HG03575 (cell line): Measurements from ENCODE around the gene LY6G6C.
"Not testable (repeated sequence)": the region's sequence is repeated elsewhere in the genome, so short reads cannot be mapped to it uniquely, and the experiment has no call there.

Source experiments
- ATAC-seq: cut with Tn5 transposase; IDR thresholded peaks from one replicate; pipeline ENCODE4 v1.9.1; 2021; ENCODE audit not compliant: unreplicated experiment, insufficient number of reproducible peaks, low FRiP score; ENCODE audit errors: extremely low read depth

The LY6G6C gene

GRCh38 chr6:31712296-31712695, 9.2 kb downstream of the LY6G6C start:
- ATAC-seq = no peak

GRCh38 chr6:31711233-31711632, 10.3 kb downstream of the LY6G6C start:
- ATAC-seq = no peak

GRCh38 chr6:31710523-31711219, 10.9 kb downstream of the LY6G6C start:
- ATAC-seq = no peak

GRCh38 chr6:31709157-31709556, 12.4 kb downstream of the LY6G6C start:
- not testable (repeated sequence) for ATAC-seq

- ATAC-seq = no peak
Measured at GRCh38 chr6:31708224-31708623, 13.3 kb downstream of the LY6G6C start.

- ATAC-seq = no peak
Measured at GRCh38 chr6:31707701-31708100, 13.8 kb downstream of the LY6G6C start.

- no peak for ATAC-seq
Measured at GRCh38 chr6:31706599-31706998, 14.9 kb downstream of the LY6G6C start, which contains the start of gene LY6G6F. Gene LY6G6F (plus strand): TSS chr6:31706866. CDS start chr6:31706907, 41 bp downstream.

GRCh38 chr6:31705931-31706330, 15.6 kb downstream of the LY6G6C start:
- ATAC-seq = no peak

GRCh38 chr6:31702819-31703716, 18.5 kb downstream of the LY6G6C start, which contains the start of gene ABHD16A:
Gene ABHD16A (minus strand): TSS chr6:31703324. CDS start chr6:31703281, 43 bp downstream.
- no peak for ATAC-seq

- no peak for ATAC-seq
Measured at GRCh38 chr6:31702405-31702818, 19.1 kb downstream of the LY6G6C start.

GRCh38 chr6:31701666-31702404, 19.7 kb downstream of the LY6G6C start:
- ATAC-seq = no peak

- no peak for ATAC-seq
Measured at GRCh38 chr6:31700740-31701401, 20.7 kb downstream of the LY6G6C start.

GRCh38 chr6:31697555-31697954, 24.0 kb downstream of the LY6G6C start:
- no peak for ATAC-seq

- ATAC-seq = no peak
Measured at GRCh38 chr6:31693535-31693934, 28.0 kb downstream of the LY6G6C start.

- ATAC-seq = no peak
Measured at GRCh38 chr6:31692886-31693285, 28.7 kb downstream of the LY6G6C start.

GRCh38 chr6:31692353-31692752, 29.2 kb downstream of the LY6G6C start:
- ATAC-seq = no peak

- ATAC-seq = no peak
Measured at GRCh38 chr6:31691564-31692108, 29.9 kb downstream of the LY6G6C start.

- no peak for ATAC-seq
Measured at GRCh38 chr6:31691078-31691463, 30.5 kb downstream of the LY6G6C start.
